Stimulated activated naive CD8-positive, alpha-beta T cell treated with anti-CD3 and anti-CD28 coated beads, Interleukin-15, Interleukin-2, amounts not matched to agents 100 U/mL and 50 U/mL, for 24 hours (primary cell): ENCODE results near the gene DNAAF5.
"Not testable (repeated sequence)": the region's sequence is repeated elsewhere in the genome, so short reads cannot be mapped to it uniquely, and the experiment has no call there.

Experiments used
- ATAC-seq: fragments of 150-1000 bp; cut with Tn5 transposase; one replicate; pipeline ENCODE4 v1.10.0; 2021
- DNase-seq: peaks from one replicate; pipeline ENCODE4 v3.0.0; 2021

DNAAF5 gene

DNA sequence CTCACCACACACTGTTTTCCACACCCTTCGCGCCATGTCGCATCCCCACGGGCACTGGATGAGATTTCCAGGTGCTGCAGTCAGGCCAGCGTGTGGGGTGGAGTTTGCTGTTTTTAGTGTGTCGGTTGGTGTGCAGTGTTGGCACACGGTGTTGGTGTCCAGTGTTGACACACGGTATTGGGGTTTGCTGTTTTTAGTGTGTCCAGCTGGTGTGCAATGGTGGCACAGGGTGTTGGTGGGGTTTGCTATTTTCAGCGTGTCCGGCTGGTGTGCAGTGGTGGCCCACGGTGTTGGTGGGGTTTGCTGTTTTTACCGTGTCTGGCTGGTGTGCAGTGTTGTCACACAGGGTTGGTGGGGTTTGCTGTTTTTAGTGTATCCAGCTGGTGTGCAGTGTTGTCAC lies 20.7 kb downstream of the DNAAF5 start:
- DNase-seq, result no peak
- ATAC-seq, result no peak

DNA sequence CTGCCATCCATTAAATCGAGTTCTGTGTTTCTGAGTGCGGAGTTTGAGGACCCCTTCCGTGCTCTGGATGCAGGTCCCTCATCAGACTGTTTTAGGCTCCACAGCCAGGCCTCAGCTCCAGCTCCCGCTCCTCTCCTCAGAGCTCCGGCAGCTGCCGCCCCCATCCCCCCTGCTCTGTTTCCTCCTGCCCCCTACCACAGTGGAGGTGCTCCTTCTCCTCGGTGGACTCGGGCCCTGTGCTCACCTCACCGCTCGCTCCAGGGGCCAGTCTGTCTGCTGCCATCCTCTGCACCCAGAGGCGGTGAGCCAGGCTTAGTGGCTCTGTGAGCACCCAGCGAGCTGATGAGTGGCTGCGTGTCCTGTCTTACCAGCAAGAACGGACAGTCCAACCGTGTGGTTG lies 21.9 kb downstream of the DNAAF5 start:
- ATAC-seq (no peak), DNase-seq (no peak)

DNA sequence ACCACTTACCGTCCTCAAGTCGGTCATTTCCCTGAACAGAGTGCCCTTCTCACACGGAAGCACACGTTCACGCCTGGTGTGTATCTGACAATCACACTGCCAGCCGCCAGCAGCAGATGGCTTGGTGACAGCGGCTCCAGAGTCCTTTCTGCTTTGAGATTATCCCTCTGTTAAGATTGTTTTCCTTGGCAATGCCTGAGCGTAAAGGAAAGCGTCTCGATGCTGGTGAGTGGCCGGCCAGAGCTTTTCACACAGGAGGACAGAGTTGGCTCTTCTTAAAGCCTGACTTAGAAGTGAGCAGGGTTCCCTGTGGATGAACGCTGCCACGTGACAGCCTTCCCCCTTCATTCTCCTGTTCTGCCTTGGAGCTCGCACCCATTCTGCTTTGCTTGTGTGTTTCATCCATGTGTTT lies 22.6 kb downstream of the DNAAF5 start:
- ATAC-seq, result no peak

DNA sequence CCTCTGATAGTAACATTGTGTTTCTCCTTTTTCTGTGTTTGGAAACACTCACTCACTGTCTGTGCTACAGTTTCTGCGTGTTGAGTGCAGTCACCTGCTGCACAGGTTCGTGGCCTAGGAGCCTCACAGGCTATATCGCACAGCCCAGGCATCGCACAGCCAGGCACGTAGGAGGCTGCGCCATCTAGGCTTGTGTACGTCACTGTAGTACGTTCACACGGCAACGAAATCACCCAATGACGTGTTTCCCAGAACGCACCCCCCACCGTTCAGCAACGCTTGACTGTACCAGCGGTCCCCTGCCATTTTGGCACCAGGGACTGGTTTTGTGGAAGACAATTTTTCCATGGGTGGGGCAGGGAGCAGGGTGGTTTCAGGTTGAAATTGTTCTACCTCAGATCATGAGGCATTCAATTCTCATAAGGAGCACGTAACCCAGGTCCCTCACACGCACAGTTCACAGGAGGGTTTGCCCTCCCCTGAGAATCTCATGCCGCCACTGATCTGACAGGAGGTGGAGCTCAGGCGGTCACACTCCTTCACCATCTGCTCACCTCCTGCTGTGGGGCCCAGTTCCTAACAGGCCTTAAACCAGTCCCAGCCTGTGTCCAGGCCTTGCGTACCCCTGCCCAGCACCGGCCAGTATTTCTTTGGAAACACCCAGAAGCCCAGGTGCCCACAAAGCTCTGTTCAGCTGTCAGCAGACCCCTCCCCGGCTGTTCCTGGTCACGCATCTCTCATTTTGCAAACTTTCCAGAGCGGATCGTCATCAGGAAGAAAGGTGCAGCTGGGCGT lies 23.8 kb downstream of the DNAAF5 start:
- ATAC-seq (no peak), DNase-seq (no peak)

More for the DNA sequence above, 22.6 kb downstream of the DNAAF5 start:
- DNase-seq, result no peak

DNA sequence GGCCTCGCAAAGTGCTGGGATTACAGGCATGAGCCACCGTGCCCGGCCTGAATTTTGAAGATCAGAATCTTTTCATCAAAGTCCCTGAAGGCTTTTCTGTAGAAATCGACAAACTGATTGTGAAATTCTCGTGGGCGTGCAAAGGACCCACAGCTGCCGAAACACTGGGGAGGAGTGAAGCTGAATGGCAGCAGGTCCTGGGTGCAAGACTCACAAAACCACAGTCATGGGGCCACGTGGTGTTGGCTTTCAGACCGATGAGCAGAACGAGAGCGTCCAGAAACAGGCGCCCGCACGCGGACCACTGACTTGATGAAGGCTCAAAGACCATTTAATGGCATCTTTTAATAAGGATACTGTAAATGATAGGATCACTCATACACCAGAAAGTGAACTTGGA lies 25.3 kb downstream of the DNAAF5 start:
- DNase-seq (no peak), ATAC-seq (no peak)

DNA sequence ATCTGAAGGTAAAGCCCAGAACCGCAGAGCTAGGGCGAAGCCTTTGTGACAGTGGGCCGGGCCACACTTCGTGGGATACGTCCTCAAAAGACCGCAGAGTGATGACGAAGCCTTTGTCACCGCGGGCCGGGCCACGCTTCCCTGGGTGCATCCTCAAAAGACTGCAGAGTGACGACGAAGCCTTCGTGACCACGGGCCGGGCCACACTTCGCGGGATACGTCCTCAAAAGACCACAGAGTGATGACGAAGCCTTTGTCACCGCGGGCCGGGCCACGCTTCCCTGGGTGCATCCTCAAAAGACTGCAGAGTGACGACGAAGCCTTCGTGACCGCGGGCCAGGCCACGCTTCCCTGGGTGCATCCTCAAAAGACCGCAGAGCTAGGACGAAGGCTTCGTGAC lies 25.8 kb downstream of the DNAAF5 start:
- not testable (repeated sequence) for ATAC-seq, DNase-seq

DNA sequence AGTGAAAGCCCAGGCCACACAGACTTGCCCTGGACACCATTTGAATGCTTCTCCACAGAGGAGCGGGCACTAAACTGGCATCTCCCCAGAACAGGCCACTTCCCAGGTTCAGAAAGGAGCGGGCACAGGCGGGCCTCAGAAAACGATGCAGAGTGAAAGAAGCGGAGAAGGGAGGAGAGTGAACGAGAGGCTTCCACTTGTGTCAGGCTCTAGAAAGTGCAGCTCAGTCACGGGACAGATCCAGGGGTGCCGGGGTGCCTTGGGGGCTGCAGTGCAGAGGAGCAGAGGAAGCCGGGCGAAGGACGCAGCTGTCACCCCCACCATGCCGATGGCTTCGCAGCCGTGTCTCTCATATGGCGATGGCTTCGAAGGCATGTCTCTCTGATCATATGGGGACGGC lies 26.7 kb downstream of the DNAAF5 start:
- no peak for ATAC-seq
- no peak for DNase-seq

DNA sequence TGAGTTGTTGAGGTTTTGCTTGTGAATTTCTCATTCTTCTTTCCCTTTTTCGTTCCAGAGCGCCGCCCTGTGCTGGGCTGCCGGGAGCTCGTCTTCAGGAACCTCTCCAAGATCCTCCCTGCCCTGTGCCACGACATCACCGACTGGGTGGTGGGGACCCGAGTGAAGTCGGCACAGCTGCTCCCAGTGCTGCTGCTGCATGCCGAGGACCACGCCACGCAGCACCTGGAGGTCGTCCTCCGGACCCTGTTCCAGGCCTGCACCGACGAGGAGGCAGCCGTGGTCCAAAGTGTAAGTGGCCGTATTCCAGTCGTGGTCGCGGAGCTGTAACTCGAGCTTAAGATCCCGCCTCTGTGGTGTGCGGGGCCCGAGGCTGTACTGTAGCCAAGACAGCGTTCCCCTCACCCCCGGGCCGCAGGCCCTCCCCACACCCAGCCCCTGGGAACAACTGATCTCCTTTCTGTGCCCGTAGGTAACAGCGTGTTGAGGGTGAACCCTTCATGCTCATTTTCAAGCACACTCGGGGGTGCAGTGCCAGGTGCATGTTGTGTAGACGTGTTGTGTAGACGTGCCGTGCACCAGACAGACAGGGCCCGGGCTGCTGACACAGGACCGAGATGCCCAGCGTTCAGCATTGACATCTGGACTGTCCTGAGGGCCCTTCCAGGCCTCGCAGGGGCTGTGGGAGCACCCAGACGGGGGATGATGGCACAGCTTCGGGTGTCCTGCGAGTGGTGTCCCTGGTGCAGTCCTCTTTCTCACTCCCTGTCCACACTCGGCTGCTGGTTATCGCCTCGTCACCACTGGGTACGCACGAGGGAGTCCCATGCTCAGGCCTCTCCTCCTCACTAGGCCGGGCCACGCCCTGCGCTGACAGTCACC lies 28.3 kb downstream of the DNAAF5 start:
- ATAC-seq (no peak), DNase-seq (no peak)

DNA sequence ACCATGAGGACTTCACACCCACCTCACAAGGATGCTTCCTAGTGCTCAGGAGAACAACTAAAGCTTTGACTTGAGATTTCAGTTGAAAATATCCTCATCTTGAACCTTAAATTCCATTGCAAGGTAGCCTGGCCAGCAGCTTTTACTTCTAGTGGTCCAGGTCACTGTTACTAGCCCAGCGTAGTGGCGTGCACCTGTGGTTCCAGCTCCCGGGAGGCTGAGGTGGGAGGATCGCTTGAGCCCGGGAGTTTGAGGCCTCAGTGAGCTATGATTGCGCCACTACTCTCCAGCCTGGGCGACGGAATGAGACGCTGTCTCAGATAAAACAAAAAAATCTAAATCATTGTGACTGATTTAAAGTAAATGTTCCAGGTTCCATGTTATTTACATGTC lies 28.9 kb downstream of the DNAAF5 start:
- DNase-seq (no peak), ATAC-seq (no peak)

DNA sequence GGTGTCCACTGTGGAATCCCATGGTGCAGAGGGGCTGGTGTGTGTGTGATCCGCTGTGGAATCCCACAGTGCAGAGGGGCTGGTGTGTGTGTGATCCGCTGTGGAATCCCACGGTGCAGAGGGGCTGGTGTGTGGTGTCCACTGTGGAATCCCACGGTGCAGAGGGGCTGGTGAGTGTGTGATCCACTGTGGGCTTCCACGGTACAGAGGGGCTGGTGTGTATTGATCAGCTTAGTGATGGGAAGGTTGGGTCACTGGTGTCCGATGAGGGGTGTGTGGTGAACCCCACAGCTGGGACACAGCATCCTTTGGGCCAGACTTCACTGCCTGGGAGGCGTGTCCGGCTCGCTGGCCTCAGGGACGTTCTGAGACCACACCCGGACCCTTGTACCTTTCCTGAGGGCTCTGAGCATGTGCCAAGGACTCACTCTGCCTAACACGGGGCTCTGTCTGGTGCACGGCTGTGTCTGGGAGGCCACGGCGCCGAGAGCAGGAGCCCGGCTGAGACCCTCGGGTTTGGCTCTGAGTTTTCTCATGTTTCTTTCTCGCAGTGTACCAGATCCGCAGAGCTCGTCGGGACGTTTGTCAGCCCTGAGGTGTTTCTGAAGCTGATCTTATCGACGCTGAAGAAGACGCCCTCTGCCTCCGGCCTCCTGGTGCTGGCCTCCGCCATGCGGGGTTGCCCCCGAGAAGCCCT lies 29.9 kb downstream of the DNAAF5 start:
- ATAC-seq, result no peak
- no peak for DNase-seq

DNA sequence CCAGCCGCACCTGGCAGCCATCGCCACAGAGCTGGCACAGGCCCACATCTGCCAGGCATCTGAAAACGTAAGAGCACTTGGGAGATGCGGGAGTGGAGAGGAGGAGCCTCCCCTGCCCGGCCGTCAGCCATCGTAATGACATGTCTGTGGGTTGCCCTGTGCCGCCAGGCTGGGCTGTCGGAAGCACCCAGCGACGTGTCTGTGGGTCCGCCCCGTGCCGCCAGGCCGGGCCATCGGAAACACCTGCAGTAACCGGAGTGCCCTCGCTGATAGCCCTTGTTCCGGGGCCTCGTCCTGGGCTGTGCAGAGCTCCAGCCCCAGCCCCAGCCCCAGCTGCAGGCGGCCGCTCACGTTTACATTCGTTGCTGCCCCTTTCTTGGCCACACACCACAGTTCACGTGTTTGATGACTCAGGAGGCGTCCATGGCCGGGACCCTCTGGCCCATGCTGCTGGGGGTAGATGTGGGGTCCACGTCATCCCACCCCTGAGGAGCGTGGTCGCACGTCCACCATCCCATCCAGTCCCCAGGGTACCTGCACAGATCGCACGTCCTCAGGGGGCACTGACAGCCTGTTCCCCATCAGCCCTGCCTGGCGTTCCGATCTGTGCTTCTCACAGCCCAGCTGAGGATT lies 30.5 kb downstream of the DNAAF5 start:
- DNase-seq, result no peak
- no peak for ATAC-seq

DNA sequence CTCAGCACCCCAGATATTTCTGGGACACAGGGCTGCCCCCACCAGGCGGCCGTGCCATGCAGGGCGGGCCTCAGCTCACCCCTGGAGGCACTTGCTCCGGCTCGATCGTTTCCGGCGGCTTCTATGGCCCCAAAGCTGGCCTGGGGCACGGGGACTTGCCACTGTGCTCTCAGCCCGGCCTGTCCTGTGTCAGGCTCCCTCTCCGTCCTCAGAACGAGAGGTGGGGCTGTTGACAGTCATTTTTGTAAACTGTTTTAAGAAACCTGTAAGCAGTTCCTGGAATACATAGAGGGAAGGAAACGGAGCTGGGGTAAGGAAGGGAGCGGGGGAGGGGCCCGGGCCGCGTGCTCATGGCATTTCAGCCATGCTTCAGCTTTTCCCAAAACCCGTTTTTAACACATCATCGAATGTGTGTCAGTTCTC lies 31.3 kb downstream of the DNAAF5 start:
- no peak for DNase-seq
- no peak for ATAC-seq

DNA sequence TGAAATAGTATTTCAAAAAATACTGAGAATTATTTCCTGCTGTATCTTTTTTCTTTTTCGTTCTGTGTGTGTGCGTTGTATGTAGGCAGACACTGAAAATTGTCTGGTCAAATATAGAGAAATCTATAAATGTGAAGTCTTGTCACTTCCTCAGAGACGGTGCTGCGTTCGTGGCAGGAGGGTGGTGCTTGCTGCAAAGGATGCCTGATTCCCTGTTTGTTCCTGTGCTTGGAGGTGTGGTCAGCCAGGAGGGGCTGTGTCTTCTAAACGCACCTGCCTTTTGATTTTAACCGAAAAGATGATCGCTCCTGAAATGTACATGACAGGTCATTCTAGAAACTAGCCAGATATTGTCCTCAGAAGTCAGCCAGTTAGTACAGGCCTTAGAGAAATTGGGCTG lies 33.1 kb downstream of the DNAAF5 start:
- ATAC-seq (no peak), DNase-seq (no peak)

DNA sequence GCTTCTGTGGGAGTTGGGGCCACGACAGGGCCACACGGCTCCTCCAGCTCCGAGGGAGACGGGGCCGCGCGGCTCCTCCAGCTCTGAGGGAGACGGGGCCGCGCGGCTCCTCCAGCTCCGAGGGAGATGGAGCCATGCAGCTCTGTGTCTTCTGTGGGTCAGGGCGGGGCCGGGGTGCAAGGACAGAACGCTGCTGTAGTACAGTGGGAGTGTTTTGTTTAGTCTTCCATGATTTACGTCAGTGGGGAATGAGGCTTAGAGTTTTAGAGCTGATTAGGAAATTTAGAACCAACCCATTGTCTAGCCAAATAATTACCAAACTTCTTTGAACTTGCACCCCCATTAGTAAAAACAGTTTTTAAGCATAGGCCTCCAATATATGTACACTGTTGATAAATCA lies 33.5 kb downstream of the DNAAF5 start:
- no peak for DNase-seq
- ATAC-seq, result no peak

DNA sequence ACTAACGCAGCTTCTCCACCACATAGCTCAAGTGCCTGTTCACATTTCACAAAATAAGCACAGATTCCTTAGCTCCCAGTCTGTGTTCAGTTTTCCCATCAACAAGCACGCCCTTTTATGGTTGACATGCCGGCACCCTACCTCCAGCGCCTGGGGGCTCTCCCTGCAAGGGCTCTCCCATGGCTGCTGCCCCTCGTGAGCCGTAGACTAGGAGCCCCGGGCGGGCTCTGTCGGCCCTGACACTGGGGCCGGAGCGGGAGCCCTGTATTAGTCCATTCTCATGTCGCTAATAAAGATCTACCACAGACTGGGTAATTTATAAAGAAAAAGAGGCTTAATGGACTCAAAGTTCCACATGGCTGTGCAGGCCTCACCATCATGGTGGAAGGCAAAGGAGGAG lies 34.6 kb downstream of the DNAAF5 start:
- ATAC-seq (no peak), DNase-seq (no peak)

DNA sequence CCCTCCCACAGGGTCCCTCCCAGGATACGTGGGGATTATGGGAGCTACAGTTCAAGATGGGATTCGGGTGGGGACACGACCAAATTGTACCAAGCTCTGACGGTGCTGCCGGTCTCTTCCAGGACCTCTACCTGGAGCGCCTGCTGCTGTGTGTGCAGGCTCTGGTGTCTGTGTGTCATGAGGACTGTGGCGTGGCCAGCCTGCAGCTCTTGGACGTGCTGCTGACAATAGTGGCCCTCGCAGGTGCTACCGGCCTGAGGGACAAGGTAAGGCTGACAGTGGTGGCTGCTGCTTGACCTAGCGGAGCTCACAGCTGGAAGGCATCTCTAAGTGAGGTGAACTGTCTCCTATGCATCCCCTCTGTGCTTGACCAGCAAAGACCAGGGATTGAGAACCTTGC lies 35.1 kb downstream of the DNAAF5 start:
- DNase-seq (no peak), ATAC-seq (no peak)

DNA sequence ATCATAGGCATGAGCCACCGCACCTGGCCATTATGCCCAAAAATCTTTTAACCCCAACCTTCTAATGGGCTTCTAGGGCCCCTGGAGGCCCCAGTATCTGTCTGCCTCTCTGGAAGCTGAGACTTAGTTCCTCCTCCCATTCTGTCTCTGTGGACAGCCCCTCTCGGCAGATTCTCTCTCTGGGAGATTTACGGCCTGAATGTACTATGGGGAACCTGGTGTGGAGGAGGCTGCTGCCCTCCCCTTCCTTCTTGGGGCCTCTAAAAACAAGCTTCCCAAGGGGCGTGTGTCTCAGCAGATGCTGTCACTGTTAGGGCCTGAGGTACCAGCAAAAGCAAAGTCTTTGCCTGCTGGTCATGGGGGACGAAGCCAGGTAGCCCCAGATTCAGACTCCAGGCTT lies 36.4 kb downstream of the DNAAF5 start:
- DNase-seq (no peak), ATAC-seq (no peak)

DNA sequence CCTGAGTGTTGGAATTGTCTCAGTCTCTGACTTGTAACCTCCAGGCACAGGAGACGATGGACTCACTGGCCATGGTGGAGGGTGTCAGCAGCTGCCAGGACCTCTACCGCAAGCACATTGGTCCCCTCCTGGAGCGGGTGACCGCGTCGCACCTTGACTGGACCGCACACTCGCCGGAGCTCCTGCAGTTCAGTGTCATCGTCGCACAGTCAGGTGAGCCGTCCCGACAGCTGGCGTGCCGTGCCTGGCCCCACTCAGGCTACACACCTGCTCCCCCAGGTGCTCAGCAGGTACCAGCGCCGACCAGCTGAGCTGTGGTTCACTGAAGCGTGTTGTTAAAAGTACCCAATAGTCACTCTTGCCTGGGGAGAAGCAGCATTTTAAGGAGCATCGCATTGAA lies 37.3 kb downstream of the DNAAF5 start:
- DNase-seq, result no peak
- peak; percentile 17 for ATAC-seq

DNA sequence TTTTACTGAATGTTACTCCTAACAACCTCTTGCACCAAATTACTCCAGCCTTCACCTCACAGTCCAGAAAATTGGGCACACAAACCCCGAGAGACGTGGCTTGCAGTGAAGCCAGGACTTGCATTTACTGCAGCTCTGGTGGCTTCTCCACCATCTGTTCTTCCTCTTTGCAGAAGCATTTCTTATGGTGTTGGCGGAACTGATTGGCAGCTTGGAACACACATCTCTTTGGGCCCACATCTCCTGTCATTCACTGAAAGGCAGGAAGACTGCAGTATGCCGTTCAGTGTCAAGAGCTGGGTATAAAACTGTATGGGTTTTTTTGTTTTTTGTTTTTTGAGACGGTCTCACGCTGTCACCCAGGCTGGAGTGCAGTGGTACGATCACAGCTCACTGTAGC lies 38.9 kb downstream of the DNAAF5 start:
- DNase-seq, result no peak
- no peak for ATAC-seq

DNA sequence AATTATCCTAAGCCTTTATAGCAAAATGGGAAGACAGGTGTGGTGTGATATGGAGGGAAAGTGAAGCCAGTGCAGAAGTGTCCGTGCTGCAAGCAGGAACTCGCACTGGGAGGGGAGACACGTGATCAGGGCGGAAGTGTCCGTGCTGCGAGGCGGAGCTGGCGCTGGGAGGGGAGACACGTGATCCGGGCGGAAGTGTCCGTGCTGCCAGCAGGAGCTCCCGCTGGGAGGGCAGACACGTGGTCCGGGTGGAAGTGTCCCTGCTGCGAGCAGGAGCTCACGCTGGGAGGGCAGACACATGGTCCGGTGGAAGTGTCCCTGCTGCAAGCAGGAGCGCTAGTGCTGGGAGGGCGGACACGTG lies 41.1 kb downstream of the DNAAF5 start:
- DNase-seq, result no peak
- no peak for ATAC-seq

DNA sequence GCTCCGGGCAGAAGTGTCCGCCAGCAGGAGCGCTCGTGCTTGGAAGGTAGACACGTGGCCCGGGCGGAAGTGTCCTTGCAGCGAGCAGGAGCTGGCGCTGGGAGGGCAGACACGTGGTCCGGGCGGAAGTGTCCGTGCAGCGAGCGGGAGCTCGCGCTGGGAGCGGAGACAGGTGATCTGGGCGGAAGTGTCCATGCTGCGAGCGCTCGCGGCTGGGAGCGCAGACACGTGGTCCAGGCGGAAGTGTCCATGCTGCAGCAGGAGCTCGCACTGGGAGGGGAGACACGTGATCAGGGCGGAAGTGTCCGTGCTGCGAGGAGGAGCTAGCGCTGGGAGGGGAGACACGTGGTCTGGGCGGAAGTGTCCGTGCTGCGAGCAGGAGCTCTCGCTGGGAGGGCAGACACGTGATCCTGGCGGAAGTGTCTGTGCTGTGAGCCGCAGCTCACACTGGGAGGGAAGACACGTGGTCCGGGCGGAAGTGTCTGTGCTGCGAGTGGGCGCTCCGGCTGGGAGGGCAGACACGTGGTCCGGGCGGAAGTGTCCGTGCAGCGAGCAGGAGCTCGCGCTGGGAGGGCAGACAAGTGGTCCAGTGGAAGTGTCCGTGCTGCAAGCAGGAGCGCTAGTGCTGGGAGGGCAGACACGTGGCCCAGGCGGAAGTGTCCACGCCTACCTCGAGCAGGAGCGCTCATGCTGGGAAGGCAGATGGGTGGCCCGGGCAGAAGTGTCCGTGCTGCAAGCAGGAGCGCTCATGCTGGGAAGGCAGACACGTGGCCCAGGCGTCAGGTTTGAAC lies 41.6 kb downstream of the DNAAF5 start:
- ATAC-seq, result no peak
- no peak for DNase-seq
